GM12864 (cell line): ENCODE data around the gene GABRB1.

ENCODE experiments used
- DNase-seq: peaks from one replicate; pipeline ENCODE4 v3.0.0-alpha.2; 2011; ENCODE audit warnings: low read depth
- H3K4me3 ChIP-seq: 2 replicates; pipeline ENCODE4 v1.5.1; 2011; ENCODE audit warnings: mild to moderate bottlenecking, low read depth, low read length, control low read depth
- TF ChIP-seq, protein P1 (sequence below): IDR thresholded peaks from 2 replicates; pipeline ENCODE4 v1.5.1; 2011; ENCODE audit warnings: low read depth, mild to moderate bottlenecking, moderate library complexity, low read length, control low read depth, inconsistent platforms; ENCODE audit errors: missing control alignments

Gene GABRB1

DNA sequence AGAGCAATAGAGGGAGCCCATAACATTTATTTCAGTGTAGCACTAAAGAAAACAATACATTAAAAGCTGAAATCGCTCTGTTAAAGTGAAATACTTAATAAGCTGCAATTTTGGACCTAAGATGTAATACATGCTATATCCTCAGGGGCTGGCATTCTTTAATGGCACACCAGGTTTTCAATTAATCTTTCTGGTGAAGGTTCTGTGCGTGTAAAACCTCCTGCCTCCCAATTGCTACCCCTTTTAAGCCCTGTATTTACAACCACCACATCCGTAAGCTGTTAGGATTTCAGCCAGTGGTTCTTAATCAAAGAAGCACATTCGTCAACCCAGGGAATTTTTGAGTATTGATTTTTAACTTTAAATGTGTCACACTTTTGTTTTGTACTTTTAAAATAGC is 439.7 kb downstream of the GABRB1 start:
- DNase-seq: no peak
- no peak overlapping the region for H3K4me3 ChIP-seq
- TF ChIP-seq, protein P1, sequence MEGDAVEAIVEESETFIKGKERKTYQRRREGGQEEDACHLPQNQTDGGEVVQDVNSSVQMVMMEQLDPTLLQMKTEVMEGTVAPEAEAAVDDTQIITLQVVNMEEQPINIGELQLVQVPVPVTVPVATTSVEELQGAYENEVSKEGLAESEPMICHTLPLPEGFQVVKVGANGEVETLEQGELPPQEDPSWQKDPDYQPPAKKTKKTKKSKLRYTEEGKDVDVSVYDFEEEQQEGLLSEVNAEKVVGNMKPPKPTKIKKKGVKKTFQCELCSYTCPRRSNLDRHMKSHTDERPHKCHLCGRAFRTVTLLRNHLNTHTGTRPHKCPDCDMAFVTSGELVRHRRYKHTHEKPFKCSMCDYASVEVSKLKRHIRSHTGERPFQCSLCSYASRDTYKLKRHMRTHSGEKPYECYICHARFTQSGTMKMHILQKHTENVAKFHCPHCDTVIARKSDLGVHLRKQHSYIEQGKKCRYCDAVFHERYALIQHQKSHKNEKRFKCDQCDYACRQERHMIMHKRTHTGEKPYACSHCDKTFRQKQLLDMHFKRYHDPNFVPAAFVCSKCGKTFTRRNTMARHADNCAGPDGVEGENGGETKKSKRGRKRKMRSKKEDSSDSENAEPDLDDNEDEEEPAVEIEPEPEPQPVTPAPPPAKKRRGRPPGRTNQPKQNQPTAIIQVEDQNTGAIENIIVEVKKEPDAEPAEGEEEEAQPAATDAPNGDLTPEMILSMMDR: no peak

- no peak overlapping the region for H3K4me3 ChIP-seq
- TF ChIP-seq, protein P1: no peak
- DNase-seq: no peak
Measured at GRCh38 chr4:47471591-47471990, 440.2 kb downstream of the GABRB1 start.

GRCh38 chr4:47473141-47473750 is 441.9 kb downstream of the GABRB1 start:
- TF ChIP-seq, protein P1: no peak
- H3K4me3 ChIP-seq: no peak overlapping the region
- DNase-seq: no peak

GRCh38 chr4:47474799-47475198 is 443.4 kb downstream of the GABRB1 start:
- no peak for DNase-seq

GRCh38 chr4:47475411-47475810 is 444.0 kb downstream of the GABRB1 start:
- TF ChIP-seq, protein P1: no peak
- no peak overlapping the region for H3K4me3 ChIP-seq
- DNase-seq: no peak

More at GRCh38 chr4:47474799-47475198, 443.4 kb downstream of the GABRB1 start:
- H3K4me3 ChIP-seq: no peak overlapping the region
- TF ChIP-seq, protein P1: no peak
